GM10847 (cell line): ENCODE data around the gene DIPK1A.

Source experiments
- POLR2A ChIP-seq: IDR thresholded peaks from 2 replicates; pipeline ENCODE4 v1.6.1; 2011; ENCODE audit not compliant: insufficient read length; ENCODE audit errors: extremely low read depth

The DIPK1A gene

DNA sequence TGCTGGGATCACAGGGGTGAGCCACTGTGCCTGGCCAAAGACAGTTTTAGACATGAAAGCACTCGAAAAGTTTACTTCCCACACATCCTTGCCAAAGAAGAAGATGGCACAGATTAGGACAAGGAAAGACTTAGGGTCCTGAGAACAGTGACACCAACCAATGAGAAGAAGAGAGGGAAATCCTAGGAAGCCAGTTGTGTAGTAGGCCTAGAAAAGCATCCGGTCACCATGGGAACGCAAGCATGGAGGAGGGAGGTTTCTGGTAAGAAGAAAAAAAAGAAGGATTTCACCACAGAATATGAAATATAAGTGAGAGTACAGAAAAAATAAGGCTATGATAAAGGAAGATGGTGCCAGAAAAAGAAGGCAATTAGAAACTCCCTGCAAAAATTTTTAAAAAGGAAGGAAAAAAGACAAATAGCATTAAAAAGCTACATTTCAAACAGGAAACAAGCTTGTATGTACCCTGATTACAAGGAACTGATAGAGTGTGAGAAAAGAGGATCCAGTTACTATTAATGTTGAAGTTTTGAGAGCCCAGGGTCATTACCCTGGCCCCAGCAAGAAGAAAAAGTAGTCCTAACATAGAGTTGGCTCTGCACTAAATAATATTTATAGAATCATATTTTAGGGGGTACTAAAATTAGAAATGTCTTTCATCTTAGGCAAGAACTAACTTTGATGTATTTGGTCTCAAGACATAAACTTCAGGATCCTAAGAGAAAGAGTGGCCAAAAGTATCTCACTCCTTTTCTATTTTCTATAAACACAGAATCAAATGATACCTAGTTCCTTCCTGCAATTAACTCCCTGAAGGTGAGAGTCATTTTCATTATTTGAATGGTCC lies 16.1 kb downstream of the DIPK1A start:
- TF ChIP-seq POLR2A: no peak

GRCh38 chr1:92943502-92943847 lies 17.8 kb downstream of the DIPK1A start:
- TF ChIP-seq POLR2A: no peak

DNA sequence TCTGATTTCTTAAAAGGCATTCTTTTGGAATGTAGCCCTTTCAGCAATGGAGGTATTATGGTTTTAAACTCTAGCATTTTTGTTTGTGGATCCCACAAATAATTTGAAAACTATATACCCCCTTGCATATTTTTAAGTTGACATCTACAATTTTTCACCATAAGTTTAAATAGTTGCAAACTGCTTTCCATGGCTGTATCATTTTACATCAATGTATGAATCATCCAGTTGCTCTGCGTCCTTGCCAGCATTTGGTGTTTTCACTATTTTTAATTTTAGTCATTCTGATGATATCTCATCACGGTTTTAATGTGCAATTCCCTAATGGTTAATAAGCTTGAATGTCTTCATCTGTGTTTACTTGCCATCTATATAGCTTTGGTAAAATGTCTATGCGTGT lies 20.7 kb downstream of the DIPK1A start:
- no peak for TF ChIP-seq POLR2A

DNA sequence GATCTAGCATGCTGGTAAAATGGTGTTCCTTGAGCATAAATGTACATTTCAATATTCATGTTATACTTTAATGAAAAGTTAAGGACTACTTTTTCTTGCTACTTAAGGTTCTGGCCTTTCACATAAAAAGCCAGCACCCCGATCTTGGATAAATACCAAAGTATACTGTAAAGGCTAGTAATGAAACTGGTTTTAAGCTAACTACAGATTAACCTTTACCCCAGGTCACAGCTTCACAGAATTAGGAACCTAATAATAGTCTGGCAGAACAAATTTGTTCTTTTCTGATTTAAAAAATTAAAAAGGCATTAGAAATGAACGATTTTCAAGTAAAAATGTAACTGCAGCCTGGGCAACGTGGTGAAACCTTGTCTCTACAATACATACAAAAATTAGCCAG lies 23.5 kb downstream of the DIPK1A start:
- no peak for TF ChIP-seq POLR2A

DNA sequence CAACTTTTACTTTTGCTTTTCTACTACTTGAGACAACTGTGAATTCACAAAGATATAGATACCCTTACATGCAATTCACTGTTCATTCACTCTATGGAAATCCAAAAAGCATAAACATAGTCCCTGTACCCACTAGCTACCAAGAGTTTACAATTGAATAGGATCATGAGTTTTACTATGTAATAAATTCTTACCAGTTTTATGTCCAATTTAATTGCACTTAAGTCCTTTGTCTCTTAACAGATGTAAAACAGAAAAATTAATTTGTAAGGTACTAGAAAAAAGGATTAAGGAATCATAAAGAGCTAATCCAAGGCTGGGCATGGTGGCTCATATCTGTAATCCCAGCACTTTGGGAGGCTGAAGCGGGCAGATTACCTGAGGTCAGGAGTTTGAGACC lies 24.4 kb downstream of the DIPK1A start:
- no peak for TF ChIP-seq POLR2A

DNA sequence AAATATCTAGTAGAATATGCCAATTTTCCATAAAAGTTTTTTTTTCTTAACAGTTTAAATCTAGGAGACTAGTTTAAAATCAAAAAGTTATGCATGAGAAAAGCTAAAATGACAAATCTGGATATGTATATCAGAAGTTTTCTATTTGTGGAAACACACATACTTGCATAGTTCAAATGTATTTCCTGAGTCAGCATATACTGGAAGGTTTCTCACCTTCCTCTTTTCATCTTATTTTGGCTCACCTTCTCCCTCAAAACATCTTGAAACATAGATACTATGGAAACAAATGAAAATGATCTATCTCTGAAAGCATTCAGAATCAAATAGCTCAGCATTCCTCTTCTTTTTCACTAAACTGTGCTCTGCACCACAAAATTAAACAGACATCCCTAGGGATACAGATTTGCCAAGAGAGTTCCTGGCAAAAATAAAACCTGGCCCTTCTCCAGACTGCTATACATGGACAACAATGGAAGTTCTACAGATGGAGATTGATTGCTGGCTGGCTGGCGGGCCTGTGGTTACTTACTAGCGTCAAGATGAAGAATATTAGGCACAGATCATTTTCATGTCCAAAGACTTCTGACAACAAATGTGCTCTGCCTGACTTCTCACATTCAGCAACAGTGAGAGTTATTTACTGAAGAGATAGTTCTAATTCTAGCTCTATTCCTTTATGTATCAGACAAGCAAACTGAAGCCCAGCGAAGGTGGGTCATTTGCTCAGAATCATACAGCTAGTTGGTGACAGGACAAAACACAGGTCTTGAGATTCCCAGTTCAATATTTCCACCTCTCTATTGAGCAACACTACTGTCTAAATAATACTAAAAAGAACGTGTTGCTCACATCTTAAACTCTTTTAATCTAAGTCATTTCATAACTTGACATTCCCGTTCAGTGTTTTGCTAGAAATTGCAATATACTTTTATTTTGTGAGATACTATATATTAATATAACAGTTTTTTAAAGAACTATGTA lies 26.6 kb downstream of the DIPK1A start:
- no peak for TF ChIP-seq POLR2A

GRCh38 chr1:92933459-92933858 lies 27.8 kb downstream of the DIPK1A start:
- no peak for TF ChIP-seq POLR2A

- no peak for TF ChIP-seq POLR2A
Measured at GRCh38 chr1:92931691-92932090, 29.6 kb downstream of the DIPK1A start.

- TF ChIP-seq POLR2A: no peak
Measured at GRCh38 chr1:92929461-92929860, 31.8 kb downstream of the DIPK1A start.

DNA sequence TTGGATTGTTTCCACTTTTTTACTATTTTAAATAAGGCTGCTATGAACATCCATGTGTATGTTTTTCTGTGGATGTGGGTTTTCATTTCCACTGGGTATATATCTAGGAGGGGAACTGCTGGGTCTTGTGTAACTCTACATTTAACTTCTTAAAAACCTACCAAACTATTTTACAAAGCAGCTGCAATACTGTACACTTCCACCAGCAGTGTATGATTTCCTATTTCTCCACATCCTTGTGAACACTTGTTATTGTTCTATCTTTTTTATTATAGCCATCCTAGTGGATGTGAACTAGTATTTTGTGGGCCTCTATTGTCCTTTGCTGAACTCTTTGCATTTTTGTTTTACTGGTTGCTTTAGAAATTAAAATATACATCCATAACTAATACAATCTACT lies 33.4 kb downstream of the DIPK1A start:
- TF ChIP-seq POLR2A: no peak

DNA sequence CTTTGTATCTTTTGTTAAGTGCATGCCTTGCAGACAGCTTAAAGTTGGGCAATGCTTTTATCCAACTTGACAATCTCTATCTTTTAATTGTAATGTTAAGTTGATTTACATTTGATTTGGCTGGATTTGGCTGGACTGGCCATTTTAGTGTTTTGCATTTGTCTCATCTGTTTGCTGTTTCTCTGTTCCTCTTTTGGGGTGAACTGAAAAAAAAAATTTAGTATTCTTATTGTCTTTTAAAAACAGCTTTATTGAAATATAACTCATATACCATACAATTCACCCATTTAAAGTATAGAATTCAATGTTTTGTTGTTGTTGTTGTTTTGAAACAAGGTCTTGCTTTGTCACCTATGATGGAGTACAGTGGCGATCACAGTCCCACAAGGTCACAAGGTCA lies 34.4 kb downstream of the DIPK1A start:
- TF ChIP-seq POLR2A: no peak

DNA sequence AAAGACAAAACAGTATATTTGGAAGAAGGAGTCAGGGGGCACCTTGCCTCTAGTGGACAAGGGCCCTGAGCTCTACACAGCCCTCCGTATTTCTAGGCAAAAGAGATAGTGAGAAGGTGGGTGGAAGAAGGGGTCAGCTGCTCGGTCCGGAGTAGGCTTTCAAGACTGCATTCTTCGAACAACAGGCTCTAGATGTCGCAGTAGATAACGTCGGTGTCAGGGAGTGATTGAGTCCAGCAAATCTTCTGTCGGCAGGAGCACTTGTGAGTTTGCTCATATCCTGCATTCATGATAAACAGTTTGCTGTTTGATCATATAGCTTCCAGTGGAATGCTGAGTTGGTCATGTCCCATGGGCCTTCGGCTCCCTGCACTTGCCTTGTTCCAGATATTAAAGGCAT lies 36.8 kb downstream of the DIPK1A start:
- TF ChIP-seq POLR2A: no peak

GRCh38 chr1:92923664-92924063 lies 37.6 kb downstream of the DIPK1A start:
- TF ChIP-seq POLR2A: no peak

GRCh38 chr1:92922356-92923035 lies 38.8 kb downstream of the DIPK1A start:
- TF ChIP-seq POLR2A: no peak

DNA sequence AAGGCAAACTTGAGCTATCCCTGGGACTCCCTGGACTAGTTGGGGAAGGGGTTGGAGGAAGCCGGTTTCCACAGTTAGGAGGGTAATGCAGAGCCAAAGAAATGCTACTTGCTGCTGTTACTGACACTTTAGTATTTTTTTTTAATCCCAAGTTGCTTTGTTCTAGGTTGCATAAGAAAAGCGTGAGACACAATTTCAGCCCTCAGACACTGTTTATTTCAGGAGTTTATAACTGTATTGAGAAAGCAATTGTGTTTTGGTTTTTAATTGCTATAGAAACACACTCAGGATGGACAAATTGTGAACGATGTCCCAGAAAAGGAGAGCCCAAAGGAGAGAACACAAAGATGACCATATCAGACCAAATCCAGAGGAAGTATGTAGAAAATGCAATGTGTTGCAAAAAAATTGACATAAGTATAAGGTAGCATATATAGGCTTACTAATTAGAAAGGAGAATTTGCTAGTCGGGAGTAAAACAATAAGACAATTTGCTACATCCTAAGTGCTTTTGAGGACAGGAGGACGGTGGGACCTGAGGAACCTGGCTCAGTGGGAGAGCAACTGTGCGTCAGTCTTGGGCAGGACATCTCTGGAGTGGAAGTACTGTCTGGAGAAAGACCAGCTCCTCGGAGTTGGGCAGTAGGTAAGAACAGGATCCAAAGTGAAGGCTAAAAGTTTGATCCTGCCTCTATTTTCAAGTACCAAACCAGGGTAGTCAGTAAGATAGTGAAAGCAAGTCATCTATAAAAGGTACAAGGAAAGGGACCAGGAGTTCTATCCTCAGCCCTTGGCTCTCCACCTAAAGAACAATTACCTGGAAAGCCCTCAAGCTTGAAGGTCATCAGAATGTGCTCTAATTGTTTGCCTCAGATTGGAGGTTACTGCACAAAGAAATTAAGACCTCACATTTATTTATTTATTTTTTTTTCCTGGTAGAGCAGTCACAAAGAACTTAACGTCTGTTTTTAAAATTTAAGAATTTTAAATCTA lies 39.9 kb downstream of the DIPK1A start:
- TF ChIP-seq POLR2A: no peak

DNA sequence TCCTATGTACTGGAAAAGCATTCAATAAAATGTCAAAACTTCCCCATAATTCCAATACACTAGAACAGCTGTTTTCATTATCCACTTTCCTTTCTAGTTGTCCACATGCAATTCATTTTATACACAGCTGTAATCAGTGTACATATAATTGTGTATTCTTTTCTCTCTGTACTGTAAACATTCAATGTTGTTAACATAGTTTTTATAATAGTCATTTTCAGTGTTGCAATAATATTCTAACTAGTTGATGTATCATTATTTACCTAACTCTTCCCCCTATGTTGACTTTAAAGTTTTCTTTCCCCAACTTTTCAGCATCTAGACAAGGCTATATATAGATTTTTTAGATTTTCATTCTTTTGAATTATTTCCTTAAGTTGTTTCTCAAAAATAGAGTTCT lies 44.4 kb downstream of the DIPK1A start:
- no peak for TF ChIP-seq POLR2A
